Heart left ventricle (tissue), 16 donors: Measurements from ENCODE around the gene KCNJ13. TPM values are rescaled to one million over a fixed set of nuclear protein-coding genes. Genes with fewer than 3 reads are reported as not detected.

Experiments
- ATAC-seq, 4 donors: fragments of 200-7000 bp; cut with Tn5 transposase; one replicate each; pipeline ENCODE4 v1.9.1; 2020 to 2022; ENCODE audit warnings: moderate library complexity in 4 of 4, mild to moderate bottlenecking in 3 of 4, moderate number of reproducible peaks in 1 of 4
- DNase-seq, 5 donors: peaks; one replicate each; pipeline ENCODE4 v3.0.0-alpha.2; 2020
- H3K27ac ChIP-seq, 12 donors: fragments of 200-600 bp; sonication (generic) in 4 of 12; one replicate each; pipeline versions ENCODE4 v1.5.0 to v1.8.0; 2016 to 2022; ENCODE audit warnings: mild to moderate bottlenecking in 2 of 12
- H3K27me3 ChIP-seq, 9 donors: fragments of 200-600 bp; sonication (generic) in 2 of 9; one replicate each; pipeline versions ENCODE4 v1.5.1 to v1.8.0; 2016 to 2022; ENCODE audit warnings: mild to moderate bottlenecking in 3 of 9
- H3K36me3 ChIP-seq, 9 donors: fragments of 200-600 bp; sonication (generic) in 2 of 9; one replicate each; pipeline versions ENCODE4 v1.5.0 to v1.8.0; 2018 to 2022; ENCODE audit warnings: mild to moderate bottlenecking in 2 of 9
- H3K4me1 ChIP-seq, 12 donors: fragments of 200-600 bp; sonication (generic) in 4 of 12; one replicate each; pipeline versions ENCODE4 v1.5.0 to v1.8.0; 2016 to 2022; ENCODE audit warnings: mild to moderate bottlenecking in 3 of 12
- H3K4me3 ChIP-seq, 12 donors: fragments of 200-600 bp; sonication (generic) in 4 of 12; one replicate each; pipeline versions ENCODE4 v1.5.0 to v1.8.0; 2017 to 2022; ENCODE audit warnings: mild to moderate bottlenecking in 9 of 12, moderate library complexity in 4 of 12
- H3K9me3 ChIP-seq, 12 donors: fragments of 200-600 bp; sonication (generic) in 4 of 12; one replicate each; pipeline versions ENCODE4 v1.5.0 to v1.8.0; 2016 to 2022; ENCODE audit warnings: mild to moderate bottlenecking in 1 of 12
- CTCF ChIP-seq, 12 donors: fragments of 200-600 bp; sonication (generic) in 4 of 12; IDR thresholded peaks; one replicate each; pipeline versions ENCODE4 v1.5.0 to v1.8.0; 2018 to 2022; ENCODE audit warnings: antibody characterized with exemption in 12 of 12, mild to moderate bottlenecking in 5 of 12
- POLR2A ChIP-seq, 2 donors: fragments of 450-650 bp; IDR thresholded peaks; one replicate each; pipeline ENCODE4 v1.6.1; 2017; ENCODE audit warnings: antibody characterized with exemption in 2 of 2, mild to moderate bottlenecking in 2 of 2, moderate library complexity in 2 of 2
- WGBS, 4 donors: extraction: QIAGEN DNeasy Blood & Tissue Kit in 2 of 4; methylation state at CpG; one replicate each; pipeline versions ENCODE4 v1.1.5 to v1.1.7; 2013 to 2018; 5-methylcytosine and 5-hydroxymethylcytosine counted together
- intact Hi-C, 10 donors: fragments of 100-400 bp; cut with DNase I; formaldehyde crosslinking; loops; one replicate each; pipeline versions ENCODE4 v1.11.1 to v1.14.2; 2022
- polyA plus RNA-seq, 2 donors: library from polyadenylated mRNA; stranded (reverse); fragments of 200-250 nt; gene quantifications; one replicate each; pipeline ENCODE4 v1.2.3, GENCODE V29; 2013
- total RNA-seq, 9 donors: library from RNA; depleted of rRNA in 2 of 9; stranded (reverse); fragments of >200 nt in 2 of 9; fragmentation: NEBNext Ultra II Directional in 3 of 9; extraction: Animal tissue kit (Norgen Biotek cat#: 25700) in 3 of 9; gene quantifications; one replicate each; pipeline versions ENCODE4 v1.1.0 to v1.2.4, GENCODE V29; 2016 to 2023
- donor health status: ischemic (EF 13 %, LVEDD 7.1; RV severe dilation, severe dysfunction).
- donor health status: healthy with polysubstance abuse.
- donor health status: DM: no; HTN: yes; CAD: no.
- donor health status: DM: no; HTN: no; CAD: no.
- donor health status: ischemic (EF 25% LVEDD 6.9; RV normal size, moderate dysfunction).
- donor health status: ischemic (EF 25% LVEDD 5.7; RV mildly dilated, moderate dysfunction).
- donor health status: healthy.
- donor health status: DM: yes; HTN: yes; CAD: no.
- donor health status: ischemic (EF 35%, LVEDD 5.7; RV mildly dilated, moderate dysfunction).
- donor health status: nonischemic (EF 11% LVEDD 7.7; RV severe dilation, severe dysfunction).
- donor health status: DM: yes; HTN: yes; CAD: no.
- donor health status: PGD.
- donor health status: ischemic (EF 29% LVEDD 5.4; RV normal size, mild dysfunction).
- donor health status: nonischemic (EF 23%, LVEDD 6.1; RV moderate dilation, normal function).

Gene KCNJ13
- total and polyA plus RNA-seq, 11 donors = not detected

- no peak for TF ChIP-seq CTCF (IDR thresholded peaks at IDR 0.05)
- TF ChIP-seq POLR2A (IDR thresholded peaks at IDR 0.05) = no peak
- Histone ChIP-seq H3K27me3 (no peaks in the 10 kb centered on the region), H3K9me3 (peaks cover 0 to 2% (median 0%) of the 10 kb centered on the region in 12 donors), H3K36me3 (peaks cover 0 to 96% (median 73%) of the 10 kb centered on the region in 9 donors), H3K4me1 (no peaks in the 10 kb centered on the region), H3K27ac (no peak overlapping the region), H3K4me3 (no peak overlapping the region)
- DNase-seq = no peak
- intact Hi-C loops = no loop called here
- WGBS, 4 donors = 94 to 100% (median 98%) methylated on average over 1 of the region's 1 CpG
- no peak for ATAC-seq
Measured at GRCh38 chr2:232795920-232796319, 19.6 kb upstream of the KCNJ13 start.

GRCh38 chr2:232794981-232795380 lies 18.6 kb upstream of the KCNJ13 start:
- Histone ChIP-seq H3K36me3 (peaks cover 0 to 98% (median 78%) of the 10 kb centered on the region in 9 donors), H3K4me1 (no peaks in the 10 kb centered on the region), H3K27ac (no peak overlapping the region), H3K4me3 (no peak overlapping the region), H3K9me3 (no peaks in the 10 kb centered on the region), H3K27me3 (no peaks in the 10 kb centered on the region)
- ATAC-seq (no peak), DNase-seq (no peak)
- intact Hi-C loops = no loop called here
- 90 to 100% (median 97%) methylated on average over 1 of the region's 1 CpG for WGBS, 4 donors
- TF ChIP-seq CTCF (IDR thresholded peaks at IDR 0.05) = no peak
- no peak for TF ChIP-seq POLR2A (IDR thresholded peaks at IDR 0.05)

GRCh38 chr2:232793271-232793670 lies 16.9 kb upstream of the KCNJ13 start:
- no peak for ATAC-seq
- intact Hi-C loops = no loop called here
- no peak overlapping the region for H3K4me3 ChIP-seq
- H3K4me1 ChIP-seq = no peaks in the 10 kb centered on the region
- no peak for TF ChIP-seq POLR2A (IDR thresholded peaks at IDR 0.05)
- no peak for TF ChIP-seq CTCF (IDR thresholded peaks at IDR 0.05)
- 83 to 94% (median 94%) methylated on average over 4 of the region's 4 CpGs for WGBS, 4 donors
- H3K36me3 ChIP-seq = peaks cover 0 to 99% (median 83%) of the 10 kb centered on the region in 9 donors
- H3K9me3 ChIP-seq = no peaks in the 10 kb centered on the region
- no peak for DNase-seq
- no peaks in the 10 kb centered on the region for H3K27me3 ChIP-seq
- no peak overlapping the region for H3K27ac ChIP-seq

- peaks cover 0 to 100% (median 84%) of the 10 kb centered on the region in 9 donors for H3K36me3 ChIP-seq
- WGBS, 4 donors = 91 to 95% (median 93%) methylated on average over 4 of the region's 4 CpGs
- H3K27ac ChIP-seq = no peak overlapping the region
- TF ChIP-seq CTCF (IDR thresholded peaks at IDR 0.05) (no peak), POLR2A (IDR thresholded peaks at IDR 0.05) (no peak)
- H3K9me3 ChIP-seq = no peaks in the 10 kb centered on the region
- intact Hi-C loops = no loop called here
- no peaks in the 10 kb centered on the region for H3K4me1 ChIP-seq
- no peak overlapping the region for H3K4me3 ChIP-seq
- DNase-seq (no peak), ATAC-seq (no peak)
- H3K27me3 ChIP-seq = no peaks in the 10 kb centered on the region
Measured at GRCh38 chr2:232791518-232791917, 15.2 kb upstream of the KCNJ13 start.
